H1 (cell line): Measurements from ENCODE around the gene CPPED1. TPM values are rescaled to one million over a fixed set of nuclear protein-coding genes. Genes with fewer than 3 reads are reported as not detected.

ENCODE experiments used
- CEBPB ChIP-seq: IDR thresholded peaks from 2 replicates; pipeline ENCODE4 v1.6.1; 2012; ENCODE audit warnings: low read depth, low read length
- MAFK ChIP-seq: IDR thresholded peaks from 2 replicates; pipeline ENCODE4 v1.6.1; 2012; ENCODE audit warnings: low read depth, mild to moderate bottlenecking, improper control_type of control experiment, low read length
- RNF2 ChIP-seq: fragments of 200-900, 300-1000 bp; sonication (generic); IDR thresholded peaks from 2 replicates; pipeline ENCODE4 v1.7.1; 2016; ENCODE audit warnings: borderline replicate concordance, low read depth, mild to moderate bottlenecking, antibody characterized with exemption, low read length; ENCODE audit not compliant: poor library complexity, severe bottlenecking; ENCODE audit errors: missing control alignments
- TBP ChIP-seq: IDR thresholded peaks from 2 replicates; pipeline ENCODE4 v1.6.1; 2011; ENCODE audit warnings: low read depth, low read length, improper control_type of control experiment
- polyA plus RNA-seq, 7 experiments: library from polyadenylated mRNA; depleted of rRNA in 3 of 7; stranded (reverse) in 5 of 7; unstranded in 2 of 7; fragments of >200 nt in 5 of 7; fragments of 200-250 nt in 2 of 7; gene quantifications; 1 replicate in 5 of 7; 2 replicates in 1 of 7; 4 replicates in 1 of 7; pipeline versions ENCODE4 v1.2.1 to v1.2.3, GENCODE V29; 2011 to 2013; ENCODE audit warnings: missing spikeins in 2 of 7, mixed read lengths in 2 of 7
- total RNA-seq: library from RNA; stranded (reverse); fragmentation: NEBNext Ultra II Directional; extraction: Animal tissue kit (Norgen Biotek cat#: 25700); gene quantifications from 2 replicates; pipeline ENCODE4 v1.2.1, GENCODE V29; 2021
- TF ChIP-seq, protein P1 (sequence below): fragments of 300-600 bp; sonication (generic); IDR thresholded peaks from 2 replicates; pipeline ENCODE4 v1.7.1; 2012; ENCODE audit warnings: low read length, moderate library complexity, mild to moderate bottlenecking, inconsistent platforms; ENCODE audit not compliant: insufficient replicate concordance

The CPPED1 gene
- total and polyA plus RNA-seq, 2 of the 8 experiments (the other 6 are each of a cell fraction or from before 2014, with no cell fraction given), result 3.5 to 11.2 TPM

DNA sequence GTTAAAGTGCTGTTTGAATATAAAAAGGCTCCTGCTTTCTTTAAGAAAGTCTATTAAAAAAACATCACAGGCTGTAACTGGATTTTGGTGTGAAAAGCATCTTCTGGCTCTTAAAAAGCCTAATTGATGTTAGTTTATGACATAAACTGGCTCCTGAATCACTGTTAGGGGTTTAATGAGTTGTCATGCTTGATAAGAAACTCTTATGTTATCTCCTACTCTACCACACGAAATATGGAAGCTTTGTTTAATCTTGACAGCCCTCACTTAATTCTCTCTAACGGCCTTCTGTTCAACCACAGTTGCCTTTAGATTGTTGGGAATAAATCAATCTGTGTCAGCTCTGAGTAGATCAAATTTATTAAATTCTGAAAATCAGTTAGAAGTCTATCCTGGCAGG, 51.5 kb downstream of the CPPED1 start (continued):
- TF ChIP-seq, protein P1, sequence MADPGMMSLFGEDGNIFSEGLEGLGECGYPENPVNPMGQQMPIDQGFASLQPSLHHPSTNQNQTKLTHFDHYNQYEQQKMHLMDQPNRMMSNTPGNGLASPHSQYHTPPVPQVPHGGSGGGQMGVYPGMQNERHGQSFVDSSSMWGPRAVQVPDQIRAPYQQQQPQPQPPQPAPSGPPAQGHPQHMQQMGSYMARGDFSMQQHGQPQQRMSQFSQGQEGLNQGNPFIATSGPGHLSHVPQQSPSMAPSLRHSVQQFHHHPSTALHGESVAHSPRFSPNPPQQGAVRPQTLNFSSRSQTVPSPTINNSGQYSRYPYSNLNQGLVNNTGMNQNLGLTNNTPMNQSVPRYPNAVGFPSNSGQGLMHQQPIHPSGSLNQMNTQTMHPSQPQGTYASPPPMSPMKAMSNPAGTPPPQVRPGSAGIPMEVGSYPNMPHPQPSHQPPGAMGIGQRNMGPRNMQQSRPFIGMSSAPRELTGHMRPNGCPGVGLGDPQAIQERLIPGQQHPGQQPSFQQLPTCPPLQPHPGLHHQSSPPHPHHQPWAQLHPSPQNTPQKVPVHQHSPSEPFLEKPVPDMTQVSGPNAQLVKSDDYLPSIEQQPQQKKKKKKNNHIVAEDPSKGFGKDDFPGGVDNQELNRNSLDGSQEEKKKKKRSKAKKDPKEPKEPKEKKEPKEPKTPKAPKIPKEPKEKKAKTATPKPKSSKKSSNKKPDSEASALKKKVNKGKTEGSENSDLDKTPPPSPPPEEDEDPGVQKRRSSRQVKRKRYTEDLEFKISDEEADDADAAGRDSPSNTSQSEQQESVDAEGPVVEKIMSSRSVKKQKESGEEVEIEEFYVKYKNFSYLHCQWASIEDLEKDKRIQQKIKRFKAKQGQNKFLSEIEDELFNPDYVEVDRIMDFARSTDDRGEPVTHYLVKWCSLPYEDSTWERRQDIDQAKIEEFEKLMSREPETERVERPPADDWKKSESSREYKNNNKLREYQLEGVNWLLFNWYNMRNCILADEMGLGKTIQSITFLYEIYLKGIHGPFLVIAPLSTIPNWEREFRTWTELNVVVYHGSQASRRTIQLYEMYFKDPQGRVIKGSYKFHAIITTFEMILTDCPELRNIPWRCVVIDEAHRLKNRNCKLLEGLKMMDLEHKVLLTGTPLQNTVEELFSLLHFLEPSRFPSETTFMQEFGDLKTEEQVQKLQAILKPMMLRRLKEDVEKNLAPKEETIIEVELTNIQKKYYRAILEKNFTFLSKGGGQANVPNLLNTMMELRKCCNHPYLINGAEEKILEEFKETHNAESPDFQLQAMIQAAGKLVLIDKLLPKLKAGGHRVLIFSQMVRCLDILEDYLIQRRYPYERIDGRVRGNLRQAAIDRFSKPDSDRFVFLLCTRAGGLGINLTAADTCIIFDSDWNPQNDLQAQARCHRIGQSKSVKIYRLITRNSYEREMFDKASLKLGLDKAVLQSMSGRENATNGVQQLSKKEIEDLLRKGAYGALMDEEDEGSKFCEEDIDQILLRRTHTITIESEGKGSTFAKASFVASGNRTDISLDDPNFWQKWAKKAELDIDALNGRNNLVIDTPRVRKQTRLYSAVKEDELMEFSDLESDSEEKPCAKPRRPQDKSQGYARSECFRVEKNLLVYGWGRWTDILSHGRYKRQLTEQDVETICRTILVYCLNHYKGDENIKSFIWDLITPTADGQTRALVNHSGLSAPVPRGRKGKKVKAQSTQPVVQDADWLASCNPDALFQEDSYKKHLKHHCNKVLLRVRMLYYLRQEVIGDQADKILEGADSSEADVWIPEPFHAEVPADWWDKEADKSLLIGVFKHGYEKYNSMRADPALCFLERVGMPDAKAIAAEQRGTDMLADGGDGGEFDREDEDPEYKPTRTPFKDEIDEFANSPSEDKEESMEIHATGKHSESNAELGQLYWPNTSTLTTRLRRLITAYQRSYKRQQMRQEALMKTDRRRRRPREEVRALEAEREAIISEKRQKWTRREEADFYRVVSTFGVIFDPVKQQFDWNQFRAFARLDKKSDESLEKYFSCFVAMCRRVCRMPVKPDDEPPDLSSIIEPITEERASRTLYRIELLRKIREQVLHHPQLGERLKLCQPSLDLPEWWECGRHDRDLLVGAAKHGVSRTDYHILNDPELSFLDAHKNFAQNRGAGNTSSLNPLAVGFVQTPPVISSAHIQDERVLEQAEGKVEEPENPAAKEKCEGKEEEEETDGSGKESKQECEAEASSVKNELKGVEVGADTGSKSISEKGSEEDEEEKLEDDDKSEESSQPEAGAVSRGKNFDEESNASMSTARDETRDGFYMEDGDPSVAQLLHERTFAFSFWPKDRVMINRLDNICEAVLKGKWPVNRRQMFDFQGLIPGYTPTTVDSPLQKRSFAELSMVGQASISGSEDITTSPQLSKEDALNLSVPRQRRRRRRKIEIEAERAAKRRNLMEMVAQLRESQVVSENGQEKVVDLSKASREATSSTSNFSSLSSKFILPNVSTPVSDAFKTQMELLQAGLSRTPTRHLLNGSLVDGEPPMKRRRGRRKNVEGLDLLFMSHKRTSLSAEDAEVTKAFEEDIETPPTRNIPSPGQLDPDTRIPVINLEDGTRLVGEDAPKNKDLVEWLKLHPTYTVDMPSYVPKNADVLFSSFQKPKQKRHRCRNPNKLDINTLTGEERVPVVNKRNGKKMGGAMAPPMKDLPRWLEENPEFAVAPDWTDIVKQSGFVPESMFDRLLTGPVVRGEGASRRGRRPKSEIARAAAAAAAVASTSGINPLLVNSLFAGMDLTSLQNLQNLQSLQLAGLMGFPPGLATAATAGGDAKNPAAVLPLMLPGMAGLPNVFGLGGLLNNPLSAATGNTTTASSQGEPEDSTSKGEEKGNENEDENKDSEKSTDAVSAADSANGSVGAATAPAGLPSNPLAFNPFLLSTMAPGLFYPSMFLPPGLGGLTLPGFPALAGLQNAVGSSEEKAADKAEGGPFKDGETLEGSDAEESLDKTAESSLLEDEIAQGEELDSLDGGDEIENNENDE, result no peak
- TF ChIP-seq CEBPB (no peak), MAFK (no peak), TBP (no peak), RNF2 (no peak)
